Hematopoietic multipotent progenitor cell treated with erythropoietin and hydrocortisone succinate and interleukin-3 and kit ligand, for 15 days (in vitro differentiated cells): ENCODE results near the gene MLPH.
A peak's percentile ranks its signal among the peaks of the same experiment; 100 is the strongest.

ENCODE experiments used
- DNase-seq: peaks from one replicate; pipeline ENCODE4 v3.0.0-alpha.2; 2015; ENCODE audit warnings: low spot score

Gene MLPH

DNA sequence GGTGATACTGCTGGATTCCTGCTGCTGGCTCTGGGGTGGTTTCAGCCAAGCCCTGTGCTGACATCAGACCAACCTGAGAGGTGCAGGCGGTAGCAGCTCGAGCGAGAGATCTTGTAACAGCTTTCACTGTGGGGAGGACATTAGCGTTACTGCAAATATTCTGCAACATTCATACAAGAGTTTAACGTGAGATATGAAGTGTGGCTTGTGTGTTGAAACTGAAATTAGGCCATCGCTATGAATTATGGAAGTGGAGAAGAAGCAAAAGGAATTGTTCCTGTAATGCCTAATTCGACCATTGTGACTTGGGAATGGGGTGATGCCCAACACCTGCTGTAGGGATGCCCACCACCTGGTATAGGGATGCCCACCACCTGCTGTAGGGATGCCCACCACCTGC, 6.5 kb upstream of the MLPH start:
- DNase-seq, result no peak

DNA sequence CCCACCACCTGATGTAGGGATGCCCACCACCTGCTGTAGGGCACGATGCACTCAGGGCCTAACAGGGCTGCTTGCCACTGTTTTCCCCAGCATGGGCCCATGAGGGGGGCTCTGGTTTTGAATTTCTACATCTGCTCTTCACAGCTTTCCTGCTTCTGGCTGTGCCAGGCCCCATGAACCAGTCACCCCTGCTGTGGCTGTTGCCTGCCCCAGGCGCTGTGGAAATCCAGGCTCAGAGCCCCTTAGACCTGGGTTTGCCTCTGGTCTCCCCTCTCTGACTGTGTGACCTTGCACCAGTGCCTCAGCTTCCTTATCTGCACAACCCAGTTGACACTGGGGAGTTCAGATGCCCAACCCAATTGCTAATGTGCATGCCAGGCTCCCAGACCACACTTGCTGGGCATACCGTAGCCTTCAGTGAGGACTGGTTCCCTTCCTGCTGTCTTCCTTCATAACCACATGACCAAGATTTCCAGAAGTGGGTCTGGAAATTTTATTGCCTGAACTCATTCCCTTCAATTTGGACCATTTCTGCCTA, 6.0 kb upstream of the MLPH start:
- DNase-seq, result peak; percentile 50

DNA sequence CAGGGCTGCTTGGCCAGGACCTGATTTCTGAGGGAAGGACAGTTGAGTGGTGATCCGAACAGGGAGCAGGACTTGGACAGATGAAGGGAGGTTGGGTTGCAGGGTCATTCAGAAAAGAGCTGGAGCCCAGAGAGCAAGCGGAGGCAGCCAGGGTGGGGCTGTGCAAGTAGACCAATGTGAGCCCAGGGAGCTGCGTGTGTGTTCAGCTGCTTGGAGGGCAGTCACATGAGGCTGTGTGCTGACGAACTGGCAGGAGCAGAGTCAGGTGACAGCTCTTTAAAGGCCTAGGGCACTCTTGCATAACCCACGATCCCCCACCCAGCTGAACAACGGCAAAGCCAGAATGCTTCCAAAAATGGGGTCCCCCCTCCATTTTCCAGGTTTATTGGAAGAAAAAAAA, 4.6 kb upstream of the MLPH start:
- DNase-seq, result peak; percentile 41

DNA sequence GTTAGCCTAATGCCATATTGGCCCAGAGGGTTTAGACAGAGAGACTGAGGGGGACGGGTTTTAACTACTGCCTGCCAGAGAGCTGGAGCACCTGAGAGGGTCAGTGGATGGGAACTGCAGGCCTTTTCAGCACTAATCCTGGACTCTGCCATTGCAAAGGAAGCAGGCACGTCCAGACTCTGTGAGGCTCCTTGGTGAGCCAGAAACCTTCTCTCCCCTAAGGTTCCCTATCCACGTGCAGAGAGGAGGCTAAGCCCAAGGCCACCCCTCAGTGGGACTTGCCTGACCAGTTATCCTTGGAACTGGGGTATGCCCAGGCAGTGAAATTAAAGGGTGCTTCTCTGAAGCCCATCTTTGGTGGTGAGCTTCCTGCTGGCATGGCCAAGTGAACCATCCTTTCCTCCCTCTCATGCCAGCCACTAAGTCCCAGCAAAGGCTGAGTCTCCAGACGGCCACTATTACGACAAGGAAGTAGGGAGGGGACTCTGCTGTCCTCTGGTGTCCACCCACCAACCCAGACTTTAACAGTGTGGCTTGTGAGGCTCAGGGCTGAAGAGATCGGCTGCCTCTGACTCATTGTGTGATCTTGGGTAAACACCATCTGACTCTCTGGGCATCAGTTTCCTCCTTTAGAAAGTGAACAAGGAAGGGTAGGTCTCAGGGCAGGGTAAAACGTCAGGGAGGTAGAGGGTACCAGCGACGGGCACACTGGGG, 3.9 kb upstream of the MLPH start:
- no peak for DNase-seq

DNA sequence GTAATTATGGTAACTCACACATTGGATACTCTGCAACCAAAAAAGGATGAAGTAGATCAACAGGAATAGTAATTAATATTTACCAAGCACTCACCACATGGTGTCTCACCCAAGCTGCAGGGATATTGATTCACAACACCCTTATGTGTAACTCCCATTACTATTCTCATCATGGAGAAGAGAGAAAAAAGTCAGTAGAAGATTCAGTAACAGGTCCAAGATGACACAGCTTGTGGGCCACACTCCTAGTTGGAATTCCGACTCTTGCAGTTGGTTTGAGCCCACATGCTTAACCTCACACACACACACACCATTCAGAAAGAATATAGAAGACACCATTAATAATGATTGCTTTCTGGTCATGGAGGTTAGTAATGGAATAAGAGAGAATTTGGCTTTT, 1.7 kb upstream of the MLPH start:
- DNase-seq, result no peak

DNA sequence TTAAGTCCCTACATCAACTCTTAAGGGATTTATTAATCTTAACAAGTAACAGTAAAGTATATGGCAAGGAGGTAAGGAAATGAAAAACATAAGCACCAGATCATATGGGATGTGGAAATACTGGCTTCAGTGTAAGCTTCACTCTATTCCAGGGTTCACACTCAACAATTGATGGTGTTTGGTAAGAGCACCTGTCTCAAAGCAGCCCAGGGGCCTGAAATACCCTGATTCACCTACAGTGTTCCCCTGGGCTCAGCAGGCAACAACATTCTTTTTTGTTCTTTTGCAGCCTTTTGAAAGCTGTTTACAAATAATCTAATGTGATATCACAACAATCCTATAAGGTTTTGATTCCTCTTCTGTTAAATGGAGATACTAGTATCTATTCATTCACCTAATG, 1.2 kb upstream of the MLPH start:
- no peak for DNase-seq

DNA sequence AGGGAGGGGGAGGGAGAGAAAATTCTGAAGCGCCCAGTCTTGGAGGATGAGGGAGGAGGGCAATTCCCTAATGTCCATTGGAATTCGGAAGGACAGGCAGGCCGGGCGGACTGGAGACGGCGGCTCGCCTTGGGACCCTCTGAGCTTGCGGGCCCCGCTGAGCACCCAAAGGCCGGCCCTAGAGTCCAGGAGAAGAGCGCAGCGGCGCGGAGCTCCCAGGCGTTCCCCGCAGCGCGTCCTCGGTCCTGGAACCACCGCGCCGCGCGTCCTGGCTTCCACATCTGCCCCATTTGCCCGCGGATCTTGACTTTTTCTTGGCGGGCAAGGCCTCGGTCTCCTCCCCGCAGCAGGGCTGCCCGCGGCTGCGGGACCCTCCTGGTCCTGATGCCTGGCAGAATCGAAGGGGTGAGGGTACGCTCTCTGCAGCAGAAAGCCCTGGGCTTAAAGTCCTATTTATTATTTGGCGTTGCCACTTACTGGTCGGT, 675 bp upstream of the MLPH start:
- DNase-seq, result no peak

DNA sequence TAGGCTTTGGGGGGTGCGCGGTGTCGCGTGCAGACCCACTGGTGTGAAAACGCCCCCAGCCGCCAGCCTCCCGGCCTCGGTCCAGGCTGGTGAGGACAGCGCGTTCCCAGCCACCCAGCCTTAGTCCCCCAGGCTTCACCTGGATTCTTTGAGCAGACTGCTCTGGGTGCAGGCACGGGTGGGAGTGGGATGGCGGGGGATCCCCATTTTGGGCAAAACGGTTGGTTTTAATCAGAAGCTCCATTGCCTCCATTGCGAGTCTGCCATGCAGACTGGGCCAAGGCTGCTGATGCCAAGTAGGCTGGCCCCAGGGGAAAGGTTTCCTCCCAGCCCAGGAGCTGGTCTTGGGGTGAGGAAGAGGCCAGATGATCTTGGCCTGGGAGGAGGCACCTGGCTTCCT, 445 bp downstream of the MLPH start:
- DNase-seq, result no peak

DNA sequence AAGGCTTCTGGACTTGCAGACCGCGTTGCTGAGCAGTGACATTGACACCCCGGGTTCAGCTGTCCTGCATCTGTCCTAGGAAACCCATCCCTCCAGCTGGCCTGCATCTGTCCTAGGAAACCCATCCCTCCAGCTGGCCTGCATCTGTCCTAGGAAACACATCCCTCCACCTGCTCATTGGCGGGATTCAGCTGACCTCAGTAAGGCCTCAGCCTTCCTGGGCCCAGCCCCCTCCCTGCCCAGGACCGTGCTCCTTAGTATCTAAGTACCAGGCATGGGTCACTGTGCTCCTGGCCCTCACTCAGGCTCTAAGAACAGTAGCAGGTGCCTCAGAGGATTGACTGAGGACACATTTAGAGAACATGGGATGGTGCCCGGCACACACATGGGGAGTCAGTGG, 1.2 kb downstream of the MLPH start:
- no peak for DNase-seq

DNA sequence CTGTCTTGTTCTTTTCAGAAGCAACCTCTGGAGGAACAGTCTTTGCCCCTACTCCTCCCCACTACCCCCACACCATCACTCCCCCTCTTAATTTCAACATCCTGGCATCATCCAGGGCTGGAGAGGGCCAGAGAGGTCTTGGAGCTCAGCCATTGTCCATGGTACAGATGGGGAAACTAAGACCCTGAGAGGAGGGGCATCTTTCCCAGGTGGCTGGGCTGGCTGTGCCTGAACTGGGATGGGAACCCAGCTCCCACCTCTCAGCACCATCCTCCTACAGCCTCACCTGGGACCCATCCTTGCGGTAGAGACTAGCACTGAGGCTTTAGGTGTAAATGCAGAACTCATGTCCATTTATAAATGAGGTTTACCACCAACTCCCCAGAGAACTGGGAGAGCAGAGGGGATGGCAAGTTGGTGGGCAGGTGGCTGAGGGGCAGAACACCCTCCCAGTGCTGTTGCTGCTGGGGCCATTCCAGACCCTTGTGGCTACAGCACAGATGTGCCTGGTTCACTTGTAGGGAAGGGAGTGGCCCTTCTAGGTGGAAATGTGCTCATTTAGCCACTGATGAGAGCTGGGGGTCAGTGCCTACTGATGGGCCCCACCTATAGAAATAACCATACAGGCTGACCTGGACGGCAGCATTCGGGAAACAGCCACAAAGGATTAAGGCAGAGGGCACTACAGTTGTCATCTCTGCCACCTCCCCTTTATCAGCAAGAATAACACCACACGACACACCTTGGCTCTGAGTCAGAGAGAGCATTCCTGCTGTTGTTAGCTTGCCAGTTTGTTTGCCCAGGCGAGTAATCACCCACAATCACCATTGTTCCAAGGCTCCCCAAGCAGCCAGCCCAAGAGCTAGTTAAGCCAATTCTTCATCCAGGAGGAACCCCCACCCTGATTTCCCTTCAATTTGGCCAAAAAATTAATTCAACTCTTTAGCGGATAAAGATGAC, 2.1 kb downstream of the MLPH start:
- no peak for DNase-seq

DNA sequence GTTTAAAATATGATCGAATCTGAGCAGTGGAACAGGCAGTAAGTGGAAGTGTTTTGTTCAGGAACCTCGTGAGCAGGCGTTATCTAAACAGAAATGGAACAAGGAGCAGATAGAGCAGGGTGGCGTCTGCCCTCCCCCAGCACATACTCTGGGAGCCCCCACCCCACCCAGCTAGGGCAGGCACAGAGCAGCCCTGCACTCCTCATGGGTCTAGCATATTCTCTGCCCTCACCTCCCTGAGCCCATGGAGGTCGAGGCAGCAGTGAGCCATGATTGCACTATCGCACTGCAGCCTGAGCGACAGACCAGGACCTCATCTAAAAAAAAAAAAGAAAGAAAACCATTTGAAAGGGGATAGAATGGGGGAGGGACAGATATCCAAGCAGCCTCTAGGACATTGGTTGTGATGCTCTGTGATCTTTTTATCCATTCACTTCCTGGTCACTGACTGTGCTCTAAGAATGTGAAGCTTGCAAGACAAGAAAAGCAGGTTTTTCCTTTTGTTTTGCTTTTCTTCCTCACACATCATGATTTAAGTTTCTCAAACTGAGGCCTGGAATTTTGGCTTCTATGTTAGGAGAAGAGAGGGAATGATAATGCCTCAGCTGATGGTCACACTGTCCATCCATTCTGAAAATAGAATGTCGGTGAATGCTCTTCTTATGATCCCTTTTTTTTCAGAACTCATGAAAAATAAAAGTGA, 3.1 kb downstream of the MLPH start:
- DNase-seq, result no peak

DNA sequence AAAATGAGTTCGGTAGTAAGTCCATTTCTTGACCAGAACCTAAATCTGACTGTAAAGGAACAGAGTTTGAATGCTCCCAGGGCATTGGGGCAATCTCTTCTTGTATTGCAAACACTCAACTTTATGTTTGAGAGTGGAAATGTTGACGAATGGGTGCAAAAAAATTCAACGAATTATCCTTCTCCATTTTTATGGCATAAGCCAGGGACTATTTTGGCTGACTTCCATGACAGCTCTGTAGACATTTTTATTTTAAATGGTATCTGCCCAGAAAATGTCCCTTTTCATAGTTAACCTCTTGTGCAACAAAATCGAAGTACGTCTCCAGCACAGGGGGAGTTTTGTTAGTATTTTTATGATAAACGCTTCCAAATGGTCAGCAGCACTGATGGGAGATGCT, 3.7 kb downstream of the MLPH start:
- no peak for DNase-seq

DNA sequence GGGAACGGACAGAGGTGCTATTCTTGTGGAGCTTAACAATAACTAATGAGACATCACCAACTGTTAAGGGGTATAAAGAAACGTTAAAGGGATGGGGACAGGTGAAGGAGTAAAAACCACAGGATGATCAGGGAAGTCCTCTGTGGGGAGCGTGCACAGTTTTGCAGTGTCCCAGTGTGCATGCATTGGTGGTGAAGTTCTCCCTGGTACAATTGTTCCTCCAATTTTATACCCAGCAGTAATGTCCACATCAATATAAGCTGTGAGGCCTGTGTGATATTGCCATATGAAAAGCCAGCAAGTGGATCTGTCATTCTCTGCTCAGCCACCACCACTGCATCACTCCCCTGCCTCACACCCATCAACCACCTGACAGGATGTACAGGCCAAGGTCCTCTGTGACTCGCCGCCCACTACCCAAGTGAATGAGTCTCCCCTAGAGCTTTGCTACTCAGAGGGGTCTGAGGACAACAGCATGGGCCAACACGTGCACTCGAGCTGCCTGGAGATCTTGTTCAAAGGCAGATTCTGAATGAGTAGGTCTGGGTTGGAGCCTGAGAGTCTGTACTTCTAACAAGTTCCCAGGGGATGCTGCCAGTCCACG, 4.6 kb downstream of the MLPH start:
- DNase-seq, result no peak

DNA sequence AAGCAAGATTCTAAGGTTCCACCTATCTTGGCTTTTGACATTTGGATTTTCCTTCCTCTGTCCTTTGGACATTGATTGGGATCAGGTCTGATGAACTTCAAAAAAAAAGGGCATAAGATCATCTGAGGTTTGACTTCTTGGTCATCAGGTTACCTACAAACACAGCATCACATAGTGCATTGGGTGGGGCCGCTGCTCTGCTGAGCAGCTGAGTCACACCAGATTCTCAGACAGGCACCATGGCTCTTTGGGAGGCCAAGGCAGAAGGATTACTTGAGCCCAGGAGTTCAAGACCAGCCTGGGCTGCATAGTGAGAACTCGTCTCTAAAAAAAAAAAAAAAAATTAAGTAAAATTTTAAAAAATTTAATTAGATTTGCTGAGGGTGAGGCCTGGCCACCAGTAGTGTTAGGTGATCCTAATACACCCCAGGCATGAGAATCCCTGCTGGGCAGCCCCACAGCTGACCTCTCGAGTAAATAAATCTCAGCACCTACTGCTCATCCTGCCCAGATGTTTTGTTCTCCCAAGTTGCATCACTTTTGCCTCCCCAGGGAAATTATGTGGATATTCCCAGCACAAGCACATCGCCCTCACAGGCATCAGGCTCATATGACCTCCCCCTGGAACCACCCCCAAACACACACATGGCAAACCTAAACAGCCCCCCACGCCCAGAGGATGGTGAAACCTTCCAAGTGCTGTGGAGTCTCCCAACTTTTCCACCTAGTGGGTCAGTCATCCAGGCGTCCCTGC, 5.3 kb downstream of the MLPH start:
- DNase-seq, result no peak

DNA sequence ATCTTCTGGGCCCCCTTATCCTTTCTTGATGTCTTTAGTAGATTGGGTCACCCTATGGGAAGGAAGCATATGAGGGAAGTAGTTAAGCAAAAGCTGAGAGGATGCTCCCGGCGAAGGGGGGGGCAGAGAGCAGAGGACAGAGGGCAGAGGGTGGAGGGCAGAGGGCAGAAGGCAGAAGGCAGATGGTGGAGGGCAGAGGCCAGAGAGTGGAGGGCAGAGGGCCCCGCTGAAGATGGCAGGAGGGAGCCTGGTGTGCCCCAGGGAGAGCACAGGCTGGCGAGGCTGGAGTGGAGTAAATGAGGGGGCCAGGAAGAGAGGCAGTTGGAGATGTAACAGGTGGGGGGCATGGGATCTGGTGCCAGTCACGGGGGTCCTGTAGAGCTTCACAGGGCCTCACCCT, 7.0 kb downstream of the MLPH start:
- no peak for DNase-seq

DNA sequence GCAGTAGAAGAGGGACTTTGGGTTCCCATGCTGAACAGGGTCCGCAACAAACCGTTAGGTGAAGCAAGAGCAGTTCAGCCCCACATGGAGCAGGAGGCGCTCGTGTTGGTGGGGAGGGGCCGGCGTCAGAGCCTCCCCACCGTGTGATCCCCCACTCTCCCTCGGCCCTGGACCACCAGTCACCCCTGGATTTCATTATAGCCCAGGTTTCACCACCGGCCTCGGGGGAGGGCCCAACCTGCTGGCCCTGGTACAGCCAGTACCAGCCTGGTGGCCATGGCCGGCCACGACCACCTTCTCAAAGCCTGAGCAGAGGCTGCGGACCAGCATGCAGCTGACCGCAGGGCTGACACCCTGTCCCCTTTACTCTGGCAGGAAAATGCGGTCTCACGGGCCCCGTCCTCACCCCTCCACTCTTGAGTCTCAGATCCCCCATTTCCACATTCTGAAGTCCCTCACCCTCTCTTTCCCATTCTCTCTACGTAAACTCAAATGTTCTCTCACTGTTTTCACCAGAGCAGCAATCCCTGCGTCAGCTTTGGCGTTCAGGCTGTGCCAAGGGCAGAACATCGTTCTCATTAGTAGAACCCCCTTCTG, 8.6 kb downstream of the MLPH start:
- DNase-seq, result no peak

DNA sequence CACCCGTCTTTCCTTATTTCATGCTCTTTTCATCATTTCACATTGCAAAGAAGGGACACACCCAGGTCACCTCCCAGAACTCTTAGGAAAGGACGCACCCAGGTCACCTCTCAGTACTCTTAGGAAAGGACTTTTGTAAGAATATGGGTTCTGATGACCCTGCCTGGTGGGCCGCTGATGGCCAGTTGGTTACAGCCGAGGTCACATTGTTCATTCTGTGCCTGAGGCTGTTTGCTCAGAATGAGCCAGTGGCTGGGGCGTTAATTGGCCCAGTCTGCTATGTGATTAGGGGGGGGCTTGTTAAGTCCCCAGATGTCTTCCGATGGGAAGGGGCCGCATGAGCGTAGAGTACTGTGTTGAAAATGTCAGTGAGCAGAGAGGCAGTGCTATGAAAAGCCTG, 9.4 kb downstream of the MLPH start:
- DNase-seq, result no peak

DNA sequence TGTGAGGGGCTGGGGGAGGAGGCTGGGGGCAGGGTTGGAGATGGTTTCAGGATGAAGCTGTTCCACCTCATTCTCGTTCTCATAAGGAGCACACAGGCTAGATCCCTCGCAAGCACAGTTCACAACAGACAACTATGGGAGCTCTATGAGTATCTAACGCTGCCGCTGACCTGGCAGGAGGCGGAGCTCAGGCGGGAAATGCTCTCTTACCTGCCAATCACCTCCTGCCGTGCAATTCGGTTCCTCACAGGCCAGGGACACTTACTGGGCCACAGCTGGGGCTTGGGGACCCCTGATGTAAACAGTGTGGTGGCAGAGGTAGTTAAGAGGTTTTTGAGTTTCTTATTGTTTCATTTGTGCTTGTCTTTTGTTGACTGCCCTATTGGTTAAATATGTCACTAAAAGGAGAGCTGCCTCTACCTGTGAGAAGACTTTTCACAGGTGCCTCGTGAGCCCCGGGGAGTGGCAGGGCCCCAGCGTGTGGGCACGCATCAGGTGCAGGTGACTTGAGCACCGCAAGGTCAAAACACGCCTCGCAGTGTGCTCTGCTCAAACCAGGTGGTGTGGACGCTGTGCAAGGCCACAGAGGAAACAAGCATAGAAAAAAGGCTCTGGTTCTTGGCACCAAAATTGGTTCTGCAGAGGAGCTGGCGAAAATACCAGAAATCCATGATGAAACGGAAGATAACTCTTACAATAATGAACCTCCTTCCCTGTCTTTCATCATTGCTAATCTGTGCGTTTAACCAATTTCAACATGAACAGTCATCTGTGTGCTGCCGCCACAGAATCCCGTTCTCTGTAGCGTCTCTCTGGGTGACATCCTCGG, 10.2 kb downstream of the MLPH start:
- no peak for DNase-seq

DNA sequence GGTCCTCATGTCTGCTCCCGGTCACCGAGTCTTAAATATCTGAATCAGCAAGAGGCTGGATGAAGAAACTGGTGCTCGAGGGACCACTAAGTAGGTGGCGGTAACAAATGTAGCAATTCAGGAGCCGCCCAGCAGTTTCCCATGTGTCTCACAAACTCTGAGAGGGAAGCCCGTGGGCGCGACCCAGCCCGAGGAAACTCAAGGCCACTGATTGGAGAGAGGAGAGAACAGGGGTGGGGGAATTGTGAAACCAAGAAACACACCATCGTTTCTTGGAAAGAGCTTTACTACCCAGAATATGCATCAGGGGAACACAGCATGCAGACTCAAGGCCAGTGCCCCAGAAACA, 10.8 kb downstream of the MLPH start:
- DNase-seq, result no peak

DNA sequence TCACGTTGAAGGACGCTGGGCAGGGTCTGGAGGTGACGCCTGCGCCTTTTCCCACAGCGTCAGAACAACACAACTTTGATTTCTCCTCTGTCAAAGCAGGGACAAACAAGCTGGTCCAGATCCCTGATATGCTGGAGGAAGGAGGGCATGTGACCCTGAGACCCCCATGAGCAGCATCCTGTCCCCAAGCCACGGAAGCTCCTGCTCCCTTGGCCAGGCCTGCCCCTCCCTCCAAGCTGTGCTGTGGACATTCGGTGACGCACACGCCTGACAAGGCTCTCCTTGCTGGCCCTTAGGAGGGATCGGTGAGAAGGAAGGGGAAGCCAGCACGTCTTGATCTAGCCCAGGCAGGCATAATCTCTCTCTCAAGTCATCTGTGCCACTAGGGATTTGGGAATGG, 11.3 kb downstream of the MLPH start:
- DNase-seq, result no peak
